ENCODE data around the gene STOML1.
"Not testable (repeated sequence)": the region's sequence is repeated elsewhere in the genome, so short reads cannot be mapped to it uniquely, and the experiment has no call there.

The STOML1 gene

GRCh38 chr15:73938516-73938915 is 53.6 kb downstream of the STOML1 start:
- H3K4me1 ChIP-seq (ENCODE audit: control insufficient read depth, insufficient read depth, low read length); H3K36me3 ChIP-seq (ENCODE audit: control insufficient read depth, insufficient read depth, low read length); H3K9me3 ChIP-seq (ENCODE audit: control insufficient read depth, insufficient read depth, low read length); H3K27me3 ChIP-seq (ENCODE audit: control insufficient read depth, insufficient read depth, low read length); H3K4me3 ChIP-seq (ENCODE audit: low read depth, low read length); H3K9ac ChIP-seq (ENCODE audit: low read depth, low read length): not testable (repeated sequence)

DNA sequence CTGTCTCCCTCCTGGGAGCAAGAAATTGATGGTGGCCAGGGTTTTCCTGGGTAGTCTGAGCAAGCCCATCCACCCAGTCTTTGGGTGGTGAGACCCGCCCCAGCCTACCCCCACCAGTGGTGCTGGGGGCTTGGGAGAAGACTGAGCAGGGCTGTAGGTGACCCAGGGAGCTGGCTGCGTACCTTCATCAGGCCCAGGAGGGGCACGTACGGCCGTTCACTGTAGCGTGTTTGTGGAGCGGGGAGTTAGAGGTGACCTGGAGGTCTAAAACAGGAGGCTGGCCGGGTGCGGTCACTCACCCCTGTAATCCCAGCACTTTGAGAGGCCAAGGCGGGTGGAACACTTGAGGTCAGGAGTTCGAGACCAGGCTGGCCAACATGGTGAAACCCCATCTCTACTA is 54.4 kb downstream of the STOML1 start:
- Histone ChIP-seq H3K27me3 (ENCODE audit: control insufficient read depth, insufficient read depth, low read length) (no peaks in the 10 kb centered on the region), H3K9me3 (ENCODE audit: control insufficient read depth, insufficient read depth, low read length) (no peaks in the 10 kb centered on the region), H3K4me3 (ENCODE audit: low read depth, low read length) (no peak overlapping the region), H3K4me1 (ENCODE audit: control insufficient read depth, insufficient read depth, low read length) (no peaks in the 10 kb centered on the region), H3K9ac (ENCODE audit: low read depth, low read length) (no peak overlapping the region), H3K36me3 (ENCODE audit: control insufficient read depth, insufficient read depth, low read length) (no peaks in the 10 kb centered on the region)

- Histone ChIP-seq H3K9me3 (ENCODE audit: control insufficient read depth, insufficient read depth, low read length) (no peaks in the 10 kb centered on the region), H3K36me3 (ENCODE audit: control insufficient read depth, insufficient read depth, low read length) (no peaks in the 10 kb centered on the region), H3K9ac (ENCODE audit: low read depth, low read length) (no peak overlapping the region), H3K4me1 (ENCODE audit: control insufficient read depth, insufficient read depth, low read length) (no peaks in the 10 kb centered on the region), H3K4me3 (ENCODE audit: low read depth, low read length) (no peak overlapping the region), H3K27me3 (ENCODE audit: control insufficient read depth, insufficient read depth, low read length) (no peaks in the 10 kb centered on the region)
These were observed 54.8 kb downstream of the STOML1 start for GRCh38 chr15:73937296-73937695.

DNA sequence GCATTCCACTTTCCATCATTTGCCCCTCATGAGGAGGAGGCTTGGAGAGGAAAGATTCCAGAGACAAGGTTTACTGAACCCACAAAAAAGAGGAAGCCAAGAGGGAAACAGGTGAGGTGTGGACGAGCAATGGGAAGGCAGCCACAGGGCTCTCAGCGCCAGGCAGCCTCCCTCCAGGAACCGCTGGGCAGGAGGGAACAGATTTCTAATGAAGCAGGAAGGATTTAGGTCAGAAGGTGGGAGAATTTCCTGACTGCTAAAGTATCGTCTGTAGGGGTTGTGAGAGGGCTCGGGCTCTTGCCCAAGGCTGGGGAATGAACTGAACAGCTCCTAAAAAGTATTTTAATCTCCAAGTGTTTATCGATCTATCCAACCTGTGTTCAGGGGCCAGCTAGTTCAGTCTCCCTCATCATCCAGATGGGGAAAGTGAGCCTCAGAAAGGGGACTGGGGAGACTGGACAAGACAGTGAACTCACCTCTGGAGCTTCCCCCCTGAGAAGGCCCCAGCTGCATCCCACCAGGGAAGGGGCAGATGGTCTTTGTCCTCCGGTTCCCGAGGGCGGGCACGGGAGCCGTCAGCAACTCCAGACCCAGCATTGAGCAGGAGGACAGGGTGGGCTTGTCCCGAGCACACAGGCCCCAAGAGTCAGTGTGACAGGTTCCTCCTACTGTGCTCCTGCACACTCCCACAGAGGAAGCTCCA is 55.4 kb downstream of the STOML1 start:
- Histone ChIP-seq H3K36me3 (ENCODE audit: control insufficient read depth, insufficient read depth, low read length) (no peaks in the 10 kb centered on the region), H3K4me1 (ENCODE audit: control insufficient read depth, insufficient read depth, low read length) (no peaks in the 10 kb centered on the region), H3K9me3 (ENCODE audit: control insufficient read depth, insufficient read depth, low read length) (no peaks in the 10 kb centered on the region), H3K9ac (ENCODE audit: low read depth, low read length) (no peak overlapping the region), H3K27me3 (ENCODE audit: control insufficient read depth, insufficient read depth, low read length) (no peaks in the 10 kb centered on the region), H3K4me3 (ENCODE audit: low read depth, low read length) (no peak overlapping the region)

- H3K9ac ChIP-seq (ENCODE audit: low read depth, low read length): no peak overlapping the region
- H3K4me1 ChIP-seq (ENCODE audit: control insufficient read depth, insufficient read depth, low read length): no peaks in the 10 kb centered on the region
- no peaks in the 10 kb centered on the region for H3K27me3 ChIP-seq (ENCODE audit: control insufficient read depth, insufficient read depth, low read length)
- no peaks in the 10 kb centered on the region for H3K9me3 ChIP-seq (ENCODE audit: control insufficient read depth, insufficient read depth, low read length)
- no peaks in the 10 kb centered on the region for H3K36me3 ChIP-seq (ENCODE audit: control insufficient read depth, insufficient read depth, low read length)
- no peak overlapping the region for H3K4me3 ChIP-seq (ENCODE audit: low read depth, low read length)
These were observed 55.9 kb downstream of the STOML1 start for GRCh38 chr15:73936181-73936580.

GRCh38 chr15:73935547-73935946 is 56.5 kb downstream of the STOML1 start:
- H3K36me3 ChIP-seq (ENCODE audit: control insufficient read depth, insufficient read depth, low read length): no peaks in the 10 kb centered on the region
- H3K9me3 ChIP-seq (ENCODE audit: control insufficient read depth, insufficient read depth, low read length): no peaks in the 10 kb centered on the region
- no peak overlapping the region for H3K4me3 ChIP-seq (ENCODE audit: low read depth, low read length)
- H3K9ac ChIP-seq (ENCODE audit: low read depth, low read length): no peak overlapping the region
- no peaks in the 10 kb centered on the region for H3K27me3 ChIP-seq (ENCODE audit: control insufficient read depth, insufficient read depth, low read length)
- H3K4me1 ChIP-seq (ENCODE audit: control insufficient read depth, insufficient read depth, low read length): no peaks in the 10 kb centered on the region

DNA sequence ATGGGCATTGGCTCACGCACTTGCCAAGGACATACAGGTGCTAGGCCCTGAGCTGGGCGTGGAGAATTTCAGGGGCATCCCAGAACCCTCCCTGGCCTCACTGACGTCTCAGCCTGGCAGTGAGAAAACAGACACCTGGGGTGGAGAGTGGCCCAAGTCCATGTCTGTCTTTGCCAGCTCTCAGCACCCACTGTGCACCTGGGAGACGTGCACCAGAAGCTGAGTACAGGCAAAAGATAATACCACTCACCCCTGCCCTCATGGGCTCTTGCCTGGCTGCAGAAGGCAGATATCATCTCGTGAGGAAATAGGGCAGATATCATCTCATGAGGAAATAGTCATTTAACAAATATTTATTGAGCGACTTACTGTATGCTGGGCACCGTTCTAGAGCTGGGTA is 57.8 kb downstream of the STOML1 start:
- H3K4me3 ChIP-seq (ENCODE audit: low read depth, low read length): no peak overlapping the region
- no peak overlapping the region for H3K9ac ChIP-seq (ENCODE audit: low read depth, low read length)
- no peaks in the 10 kb centered on the region for H3K36me3 ChIP-seq (ENCODE audit: control insufficient read depth, insufficient read depth, low read length)
- no peaks in the 10 kb centered on the region for H3K9me3 ChIP-seq (ENCODE audit: control insufficient read depth, insufficient read depth, low read length)
- no peaks in the 10 kb centered on the region for H3K27me3 ChIP-seq (ENCODE audit: control insufficient read depth, insufficient read depth, low read length)
- no peaks in the 10 kb centered on the region for H3K4me1 ChIP-seq (ENCODE audit: control insufficient read depth, insufficient read depth, low read length)

DNA sequence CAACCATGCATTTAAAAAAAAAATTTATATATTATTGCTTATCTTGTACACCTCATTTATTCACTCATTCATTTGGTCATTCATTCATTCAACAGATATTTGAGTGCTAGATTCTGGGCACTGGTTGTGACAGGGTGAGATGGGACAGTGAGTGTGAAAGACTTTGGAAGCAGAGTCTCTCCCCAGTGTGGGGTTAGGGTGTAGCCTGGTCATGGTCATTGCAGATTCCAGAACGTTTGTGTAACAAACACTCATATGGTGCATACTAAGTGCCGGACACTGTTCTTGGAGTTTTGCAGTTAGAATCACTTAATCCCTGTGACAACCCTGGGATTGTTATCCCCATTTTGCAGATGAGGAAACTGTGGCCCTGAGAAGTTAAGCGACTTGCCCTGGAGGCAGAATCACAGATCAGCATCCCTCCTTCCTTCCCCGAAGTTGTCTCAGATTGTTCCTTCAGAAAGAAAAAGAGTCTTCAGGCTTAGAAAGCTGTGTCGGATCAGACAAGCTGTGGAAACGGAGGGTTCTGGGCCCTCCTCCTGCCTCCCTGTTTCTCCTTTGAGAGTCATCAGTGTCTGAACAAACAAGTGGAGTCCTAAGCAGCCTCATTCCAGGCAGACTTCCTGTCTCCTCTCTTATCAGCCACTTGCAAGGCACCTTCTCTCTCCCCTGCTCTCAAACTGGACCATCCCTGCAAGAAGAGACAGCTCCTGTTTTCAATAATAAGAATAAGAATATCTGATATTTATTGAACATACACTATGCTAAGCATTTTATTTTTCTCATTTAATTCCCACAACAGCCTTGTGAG is 59.5 kb downstream of the STOML1 start:
- Histone ChIP-seq H3K9ac (ENCODE audit: low read depth, low read length) (no peak overlapping the region), H3K9me3 (ENCODE audit: control insufficient read depth, insufficient read depth, low read length) (no peaks in the 10 kb centered on the region), H3K36me3 (ENCODE audit: control insufficient read depth, insufficient read depth, low read length) (no peaks in the 10 kb centered on the region), H3K4me1 (ENCODE audit: control insufficient read depth, insufficient read depth, low read length) (peaks cover 4% of the 10 kb centered on the region), H3K4me3 (ENCODE audit: low read depth, low read length) (no peak overlapping the region), H3K27me3 (ENCODE audit: control insufficient read depth, insufficient read depth, low read length) (no peaks in the 10 kb centered on the region)

DNA sequence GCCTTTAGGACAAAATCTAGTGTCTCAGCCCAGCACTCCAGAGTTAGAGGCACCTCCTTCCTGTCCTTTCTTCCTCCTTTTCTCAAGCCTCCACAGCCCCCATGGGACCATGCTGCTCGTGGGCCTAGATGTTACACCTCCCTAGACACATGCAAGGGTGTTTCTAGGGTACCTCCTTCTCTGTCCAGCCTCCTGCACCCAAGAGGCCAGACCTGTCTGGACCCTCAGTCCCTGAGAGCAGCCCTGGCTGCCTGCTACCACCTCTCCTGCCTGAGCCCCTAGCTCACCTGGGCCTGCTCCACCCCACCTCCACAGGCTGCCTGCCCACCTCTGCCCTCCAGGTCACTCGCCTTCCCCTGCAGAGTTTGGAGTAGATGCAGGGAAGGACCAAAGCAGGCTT is 60.7 kb downstream of the STOML1 start:
- Histone ChIP-seq H3K9me3 (ENCODE audit: control insufficient read depth, insufficient read depth, low read length) (no peaks in the 10 kb centered on the region), H3K36me3 (ENCODE audit: control insufficient read depth, insufficient read depth, low read length) (no peaks in the 10 kb centered on the region), H3K4me1 (ENCODE audit: control insufficient read depth, insufficient read depth, low read length) (peaks cover 4% of the 10 kb centered on the region), H3K9ac (ENCODE audit: low read depth, low read length) (no peak overlapping the region), H3K27me3 (ENCODE audit: control insufficient read depth, insufficient read depth, low read length) (no peaks in the 10 kb centered on the region), H3K4me3 (ENCODE audit: low read depth, low read length) (no peak overlapping the region)

DNA sequence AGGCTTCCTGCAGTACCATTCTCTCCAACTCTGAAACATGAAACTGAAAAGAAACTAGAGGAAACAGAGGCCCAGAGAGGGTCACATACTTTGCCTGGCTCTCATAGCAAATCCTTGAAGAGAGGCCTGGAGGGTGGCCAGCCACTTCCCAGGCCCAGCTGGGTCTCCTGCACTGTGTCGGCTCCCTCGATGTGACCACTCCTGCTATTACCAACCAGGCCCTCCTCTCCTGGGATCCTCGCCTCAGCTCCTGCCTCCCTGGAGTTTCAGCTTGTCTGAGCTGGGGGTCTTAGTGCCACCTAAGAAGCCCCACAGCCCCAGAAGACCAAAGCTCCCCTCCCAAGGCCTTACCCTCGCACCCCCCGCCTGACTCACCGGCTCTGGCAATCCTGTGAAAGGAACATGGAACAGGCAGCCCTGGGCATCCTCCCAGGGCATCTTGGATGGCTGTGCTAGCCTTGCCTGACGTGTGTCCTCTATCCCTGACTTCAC is 61.3 kb downstream of the STOML1 start:
- no peak overlapping the region for H3K9ac ChIP-seq (ENCODE audit: low read depth, low read length)
- no peaks in the 10 kb centered on the region for H3K36me3 ChIP-seq (ENCODE audit: control insufficient read depth, insufficient read depth, low read length)
- peaks cover 6% of the 10 kb centered on the region for H3K4me1 ChIP-seq (ENCODE audit: control insufficient read depth, insufficient read depth, low read length)

GRCh38 chr15:73930371-73930770 is 61.7 kb downstream of the STOML1 start:
- peaks cover 1% of the 10 kb centered on the region for H3K27me3 ChIP-seq (ENCODE audit: control insufficient read depth, insufficient read depth, low read length)
- H3K9ac ChIP-seq (ENCODE audit: low read depth, low read length): no peak overlapping the region

More for the DNA sequence above, 61.3 kb downstream of the STOML1 start:
- Histone ChIP-seq H3K9me3 (ENCODE audit: control insufficient read depth, insufficient read depth, low read length) (no peaks in the 10 kb centered on the region), H3K27me3 (ENCODE audit: control insufficient read depth, insufficient read depth, low read length) (no peaks in the 10 kb centered on the region), H3K4me3 (ENCODE audit: low read depth, low read length) (no peak overlapping the region)

More at GRCh38 chr15:73930371-73930770, 61.7 kb downstream of the STOML1 start:
- no peaks in the 10 kb centered on the region for H3K9me3 ChIP-seq (ENCODE audit: control insufficient read depth, insufficient read depth, low read length)
- peaks cover 10% of the 10 kb centered on the region for H3K4me1 ChIP-seq (ENCODE audit: control insufficient read depth, insufficient read depth, low read length)
- no peaks in the 10 kb centered on the region for H3K36me3 ChIP-seq (ENCODE audit: control insufficient read depth, insufficient read depth, low read length)
- H3K4me3 ChIP-seq (ENCODE audit: low read depth, low read length): no peak overlapping the region

All from iPS-15b (cell line).